Esophagus muscularis mucosa (tissue), 4 donors: Measurements from ENCODE around the gene OSGIN1.

ENCODE experiments used
- CTCF ChIP-seq, 3 experiments: fragments of 200-600 bp in 2 of 3; fragments of 450-650 bp in 1 of 3; sonication (generic) in 2 of 3; IDR thresholded peaks; one replicate each; pipeline ENCODE4 v1.5.1; 2017 to 2019; ENCODE audit warnings: antibody characterized with exemption in 3 of 3, mild to moderate bottlenecking in 2 of 3, moderate library complexity in 1 of 3
- EP300 ChIP-seq: sonication (generic); formaldehyde crosslinking; IDR thresholded peaks from one replicate; pipeline ENCODE4 v1.6.1; 2017; ENCODE audit warnings: antibody characterized with exemption
- POLR2A ChIP-seq: fragments of 450-650 bp; IDR thresholded peaks from one replicate; pipeline ENCODE4 v1.6.1; 2017; ENCODE audit warnings: antibody characterized with exemption, moderate library complexity, mild to moderate bottlenecking, low read depth
- POLR2AphosphoS5 ChIP-seq, 2 donors: sonication (generic); formaldehyde crosslinking; IDR thresholded peaks; one replicate each; pipeline ENCODE4 v1.6.1; 2017; ENCODE audit warnings: antibody characterized with exemption in 2 of 2

GRCh38 chr16:83957296-83957855 is 4.3 kb downstream of the OSGIN1 start:
- no peak for TF ChIP-seq POLR2A
- TF ChIP-seq CTCF (IDR thresholded peaks at IDR 0.05): no peak
- TF ChIP-seq EP300: no peak
- no peak for TF ChIP-seq POLR2AphosphoS5 (IDR thresholded peaks at IDR 0.05)
